ENCODE results near the gene KRT82. TPM values are rescaled to one million over a fixed set of nuclear protein-coding genes. Genes with fewer than 3 reads are reported as not detected.
"Not testable (repeated sequence)": the region's sequence is repeated elsewhere in the genome, so short reads cannot be mapped to it uniquely, and the experiment has no call there.

KRT82 gene
- total and polyA plus RNA-seq, 2 experiments from 2014 or later, result not detected

GRCh38 chr12:52452101-52452500 lies 46.0 kb upstream of the KRT82 start, which contains the start of gene KRT6B:
Gene KRT6B (minus strand): TSS chr12:52452146. CDS start chr12:52452078, 68 bp downstream.
- no peak for DNase-seq (ENCODE audit: low spot score)
- no peaks in the 10 kb centered on the region for H3K9me3 ChIP-seq (ENCODE audit: low read depth)
- H3K4me3 ChIP-seq, result no peak within 1 kb of the TSS
- no peaks in the 10 kb centered on the region for H4K20me1 ChIP-seq (ENCODE audit: insufficient read depth, poor library complexity, severe bottlenecking)
- 89% methylated on average over 6 of the region's 6 CpGs for WGBS (ENCODE audit: low lambda C conversion rate, missing lambda C conversion rate)
- TF ChIP-seq EZH2phosphoT487 (IDR thresholded peaks at IDR 0.05; ENCODE audit: low read depth, severe bottlenecking, unreplicated experiment), result no peak
- H3K9me2 ChIP-seq (replicated peaks; ENCODE audit: insufficient read depth), result no peaks in the 10 kb centered on the region
- no peaks in the 10 kb centered on the region for H3K79me2 ChIP-seq
- no peak within 1 kb of the TSS for H2AFZ ChIP-seq
- no peak within 1 kb of the TSS for H3K4me2 ChIP-seq
- no peaks in the 10 kb centered on the region for H3K27me3 ChIP-seq
- no peaks in the 10 kb centered on the region for H3K36me3 ChIP-seq (replicated peaks; ENCODE audit: insufficient read depth, low read depth)
- no peak within 1 kb of the TSS for H3K27ac ChIP-seq
- H3K4me1 ChIP-seq (ENCODE audit: insufficient read depth), result no peaks in the 10 kb centered on the region

- Histone ChIP-seq H3K4me1 (ENCODE audit: insufficient read depth) (peaks cover under 1% of the 10 kb centered on the region), H2AFZ (no peak overlapping the region), H3K27me3 (no peaks in the 10 kb centered on the region), H3K4me3 (no peak overlapping the region), H4K20me1 (ENCODE audit: insufficient read depth, poor library complexity, severe bottlenecking) (no peaks in the 10 kb centered on the region), H3K4me2 (no peak overlapping the region), H3K9me2 (replicated peaks; ENCODE audit: insufficient read depth) (no peaks in the 10 kb centered on the region), H3K9me3 (ENCODE audit: low read depth) (no peaks in the 10 kb centered on the region), H3K36me3 (replicated peaks; ENCODE audit: insufficient read depth, low read depth) (no peaks in the 10 kb centered on the region), H3K27ac (no peak overlapping the region), H3K79me2 (no peaks in the 10 kb centered on the region)
- TF ChIP-seq EZH2 (IDR thresholded peaks at IDR 0.05; ENCODE audit: borderline replicate concordance) (no peak), EZH2phosphoT487 (IDR thresholded peaks at IDR 0.05; ENCODE audit: low read depth, severe bottlenecking, unreplicated experiment) (no peak), CTCF (IDR thresholded peaks at IDR 0.05; ENCODE audit: poor library complexity) (no peak)
- 55% methylated on average over 3 of the region's 3 CpGs for WGBS (ENCODE audit: low lambda C conversion rate, missing lambda C conversion rate)
- no peak for DNase-seq (ENCODE audit: low spot score)
These were observed 42.1 kb upstream of the KRT82 start for GRCh38 chr12:52448228-52448627.

GRCh38 chr12:52447196-52447595 lies 41.1 kb upstream of the KRT82 start:
- H4K20me1 ChIP-seq (ENCODE audit: insufficient read depth, poor library complexity, severe bottlenecking); H2AFZ ChIP-seq; H3K9me3 ChIP-seq (ENCODE audit: low read depth); H3K9me2 ChIP-seq (replicated peaks; ENCODE audit: insufficient read depth); DNase-seq (ENCODE audit: low spot score); H3K27me3 ChIP-seq; H3K36me3 ChIP-seq (replicated peaks; ENCODE audit: insufficient read depth, low read depth); H3K4me3 ChIP-seq; H3K79me2 ChIP-seq; H3K27ac ChIP-seq; H3K4me2 ChIP-seq: not testable (repeated sequence)
- peaks cover 11% of the 10 kb centered on the region for H3K4me1 ChIP-seq (ENCODE audit: insufficient read depth)
- 92% methylated on average over 11 of the region's 11 CpGs for WGBS (ENCODE audit: low lambda C conversion rate, missing lambda C conversion rate)

- no peaks in the 10 kb centered on the region for H3K36me3 ChIP-seq (replicated peaks; ENCODE audit: insufficient read depth, low read depth)
- H3K79me2 ChIP-seq, result no peaks in the 10 kb centered on the region
- H4K20me1 ChIP-seq (ENCODE audit: insufficient read depth, poor library complexity, severe bottlenecking), result no peaks in the 10 kb centered on the region
- no peak overlapping the region for H3K4me2 ChIP-seq
- peaks cover 18% of the 10 kb centered on the region for H3K4me1 ChIP-seq (ENCODE audit: insufficient read depth)
- WGBS (ENCODE audit: low lambda C conversion rate, missing lambda C conversion rate), result 90% methylated on average over 6 of the region's 6 CpGs
- no peak for DNase-seq (ENCODE audit: low spot score)
- TF ChIP-seq CTCF (IDR thresholded peaks at IDR 0.05; ENCODE audit: poor library complexity) (no peak), EZH2phosphoT487 (IDR thresholded peaks at IDR 0.05; ENCODE audit: low read depth, severe bottlenecking, unreplicated experiment) (no peak), EZH2 (IDR thresholded peaks at IDR 0.05; ENCODE audit: borderline replicate concordance) (no peak)
- no peaks in the 10 kb centered on the region for H3K9me3 ChIP-seq (ENCODE audit: low read depth)
- no peaks in the 10 kb centered on the region for H3K27me3 ChIP-seq
- no peak overlapping the region for H2AFZ ChIP-seq
- H3K9me2 ChIP-seq (replicated peaks; ENCODE audit: insufficient read depth), result no peaks in the 10 kb centered on the region
- no peak overlapping the region for H3K4me3 ChIP-seq
- H3K27ac ChIP-seq, result no peak overlapping the region
These were observed 40.4 kb upstream of the KRT82 start for GRCh38 chr12:52446367-52447045.

Measured in hepatocyte (in vitro differentiated cells).